HPDE6-E6E7 (cell line): Measurements from ENCODE around the gene CMTM1.
"Not testable (repeated sequence)": the region's sequence is repeated elsewhere in the genome, so short reads cannot be mapped to it uniquely, and the experiment has no call there.

Experiments used
- DNase-seq: peaks from one replicate; pipeline ENCODE4 v3.0.0; 2011; ENCODE audit warnings: missing footprints; ENCODE audit errors: extremely low spot score

CMTM1 gene

DNA sequence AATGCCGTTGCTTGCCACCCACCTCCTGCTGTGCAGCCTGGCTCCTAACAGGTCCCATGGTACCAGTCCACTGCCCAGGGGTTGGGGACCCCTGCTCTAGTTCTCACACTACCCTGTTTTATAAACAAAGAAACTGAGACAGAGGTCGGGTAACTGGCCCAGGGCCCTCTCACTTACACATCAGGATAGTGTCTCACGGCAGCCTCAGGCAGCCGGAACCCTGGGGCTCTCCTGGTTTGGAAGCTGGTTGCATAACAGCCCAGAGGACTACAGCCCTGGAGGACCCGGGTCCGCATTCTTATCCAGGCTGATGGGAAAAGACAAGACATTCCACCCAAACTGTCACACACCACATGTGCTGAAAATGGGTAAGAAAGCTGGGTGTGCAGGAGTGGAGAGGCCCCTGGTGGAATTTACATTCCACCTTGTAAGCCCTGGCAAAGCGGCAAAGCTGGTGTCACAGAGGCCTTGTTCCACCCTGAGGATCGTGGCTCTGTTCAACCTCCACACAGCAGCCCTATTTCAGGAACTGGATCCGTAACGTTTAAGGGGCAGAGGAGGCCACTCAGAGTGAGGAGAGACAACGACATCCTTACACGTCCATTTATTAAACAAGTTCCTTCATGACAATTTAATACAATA is 48.0 kb downstream of the CMTM1 start:
- DNase-seq, result no peak

DNA sequence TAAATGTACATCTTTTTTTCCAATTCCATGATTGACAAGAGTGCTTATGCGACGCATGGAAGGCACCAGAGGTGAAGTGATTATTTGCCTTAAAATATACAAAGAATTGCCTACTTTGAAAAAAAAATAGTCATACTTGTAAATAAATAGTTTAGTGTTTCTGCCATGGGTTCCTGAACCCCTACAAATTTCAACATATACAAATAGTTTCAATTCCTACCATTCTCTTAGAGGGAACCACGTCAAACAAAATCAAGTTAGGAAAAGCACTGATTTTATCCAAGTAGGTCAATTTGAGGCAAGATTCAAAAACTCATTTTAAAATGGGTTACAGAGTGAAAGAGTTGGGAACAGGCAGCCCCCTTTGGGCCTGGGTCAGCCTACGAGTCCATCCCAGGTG is 49.9 kb downstream of the CMTM1 start:
- no peak for DNase-seq

DNA sequence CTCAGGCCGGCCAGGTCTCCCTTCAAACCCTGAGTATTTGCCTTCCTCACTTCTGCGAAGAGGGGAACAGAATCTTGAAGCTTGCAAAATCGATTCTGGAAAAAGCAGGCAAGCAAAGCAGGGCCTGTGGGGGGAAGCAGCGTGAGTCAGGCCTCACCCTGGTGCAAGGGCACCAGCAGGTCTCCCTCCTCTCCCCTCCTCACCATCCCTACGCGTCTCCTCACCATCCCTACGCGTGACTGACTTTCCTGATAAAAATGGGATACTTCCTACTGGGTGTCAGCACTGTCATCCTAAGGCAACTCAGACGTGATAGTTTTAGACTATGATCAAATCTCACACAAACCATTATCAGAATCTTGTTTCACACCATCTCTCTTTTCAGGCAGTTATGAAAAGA is 50.4 kb downstream of the CMTM1 start:
- no peak for DNase-seq

DNA sequence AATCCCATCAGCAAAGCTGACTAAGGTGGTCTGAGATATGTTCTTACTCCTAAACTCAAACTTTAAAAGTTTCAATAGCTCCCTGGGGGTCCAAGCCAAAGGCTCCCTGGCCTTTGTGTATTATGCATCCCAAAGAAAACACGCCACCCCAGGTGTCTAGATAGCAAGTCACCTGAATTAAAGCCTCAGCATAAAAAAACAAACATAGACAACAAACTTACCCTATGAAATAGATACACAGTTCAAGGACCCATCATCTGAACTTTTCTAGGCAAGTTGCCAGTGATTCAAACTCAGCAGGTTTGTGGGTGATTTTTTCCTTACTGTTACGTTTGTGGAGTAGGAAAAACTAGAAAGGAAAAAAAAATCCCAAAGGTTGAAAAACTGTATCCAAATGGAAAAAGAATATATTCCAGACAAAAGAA is 50.8 kb downstream of the CMTM1 start:
- no peak for DNase-seq

DNA sequence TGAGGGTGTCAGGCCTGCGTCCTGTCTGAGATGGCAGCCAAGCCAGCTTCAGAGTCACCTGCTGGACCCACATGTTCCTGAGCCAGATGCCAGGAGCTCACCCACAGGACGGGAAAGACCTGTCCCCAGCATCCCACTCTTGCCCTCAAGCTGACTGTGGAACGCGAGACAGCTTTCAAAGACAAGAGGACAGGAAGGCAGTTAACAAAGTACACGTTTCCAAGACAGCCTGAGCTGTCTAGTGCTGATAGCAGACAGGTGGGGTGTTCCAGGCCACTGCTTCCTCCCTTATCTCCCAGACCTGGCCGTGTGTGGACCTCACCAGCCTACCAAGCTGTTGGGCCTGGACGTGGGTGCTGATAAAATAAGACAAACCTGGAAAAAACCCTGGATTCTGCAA is 51.5 kb downstream of the CMTM1 start:
- DNase-seq, result no peak

DNA sequence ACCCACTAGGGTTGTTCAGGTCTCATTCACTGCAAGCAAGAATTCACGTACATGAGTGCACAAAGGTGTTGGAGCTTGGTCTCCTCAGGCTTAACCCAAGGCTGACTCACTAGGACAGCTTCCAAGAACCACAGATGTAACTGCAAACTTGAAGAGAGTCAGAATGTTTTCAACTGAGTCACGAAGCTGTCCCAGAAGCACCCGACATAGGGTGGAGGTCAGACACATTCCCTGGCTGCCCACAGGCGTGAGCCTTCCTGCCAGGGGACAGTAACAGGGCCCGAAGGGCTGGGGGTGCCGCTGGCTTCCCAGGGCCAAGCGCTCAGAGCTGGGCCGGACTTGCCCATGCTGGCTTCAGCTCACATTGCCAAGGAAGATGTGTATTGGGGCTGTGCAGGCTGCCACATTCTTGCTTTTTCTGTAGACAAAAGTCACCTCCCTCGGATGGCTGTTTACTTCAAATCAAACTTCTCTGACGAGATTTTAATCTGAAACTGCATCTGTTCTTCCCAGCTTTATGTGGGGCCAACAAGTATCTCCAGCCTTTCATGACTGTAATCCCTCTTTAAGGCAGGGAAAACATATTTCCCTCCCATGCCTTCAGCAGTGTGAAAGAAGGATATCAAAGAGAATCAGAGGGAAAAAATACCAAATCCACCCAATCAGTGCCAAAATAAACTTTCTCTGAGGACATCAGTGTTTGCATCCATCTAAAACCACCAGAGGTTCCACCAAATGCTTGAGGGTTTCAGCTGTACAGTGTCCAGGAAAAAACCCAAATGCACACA is 52.5 kb downstream of the CMTM1 start:
- DNase-seq, result peak; percentile 90

DNA sequence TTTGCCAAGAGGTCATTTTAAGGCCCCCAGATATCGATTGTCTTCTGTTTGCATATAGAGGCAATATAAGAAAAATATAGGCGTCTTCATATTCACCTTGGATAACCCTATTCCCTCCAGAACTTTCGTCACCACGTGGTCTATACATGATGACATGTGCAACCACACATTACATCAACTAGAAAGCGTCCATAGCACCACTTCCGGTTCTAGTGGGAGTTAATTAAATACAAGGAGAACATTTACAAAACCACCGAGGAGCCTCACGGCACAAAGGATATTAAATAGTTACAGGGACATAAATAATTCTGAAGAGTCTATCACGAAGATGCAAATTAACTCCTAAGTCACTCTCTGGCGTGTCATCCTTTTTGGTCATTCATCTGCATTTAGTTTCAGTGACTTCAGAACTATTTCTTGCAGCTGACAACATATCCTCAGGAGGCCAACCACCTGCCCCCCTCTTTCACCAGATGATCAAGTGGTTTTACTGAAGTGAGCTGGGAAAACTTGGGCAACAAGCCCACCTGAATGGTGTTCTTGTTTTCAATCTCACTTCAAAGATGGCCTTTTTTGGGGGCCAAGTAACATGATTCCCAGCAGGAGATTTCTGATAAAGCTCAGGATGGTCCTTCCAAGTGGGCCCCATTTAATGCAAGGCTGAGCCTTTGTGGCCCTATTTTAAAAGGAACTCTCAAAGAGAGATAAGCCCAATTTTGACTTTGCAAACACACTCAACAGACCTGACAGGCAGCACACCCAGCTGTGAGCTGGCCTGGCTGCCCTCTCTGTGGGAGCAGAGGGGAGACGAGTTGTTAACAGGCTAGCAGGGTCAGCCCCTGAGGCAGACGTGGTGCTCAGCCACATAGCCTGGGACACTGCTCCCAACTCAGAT is 53.5 kb downstream of the CMTM1 start:
- DNase-seq, result no peak

DNA sequence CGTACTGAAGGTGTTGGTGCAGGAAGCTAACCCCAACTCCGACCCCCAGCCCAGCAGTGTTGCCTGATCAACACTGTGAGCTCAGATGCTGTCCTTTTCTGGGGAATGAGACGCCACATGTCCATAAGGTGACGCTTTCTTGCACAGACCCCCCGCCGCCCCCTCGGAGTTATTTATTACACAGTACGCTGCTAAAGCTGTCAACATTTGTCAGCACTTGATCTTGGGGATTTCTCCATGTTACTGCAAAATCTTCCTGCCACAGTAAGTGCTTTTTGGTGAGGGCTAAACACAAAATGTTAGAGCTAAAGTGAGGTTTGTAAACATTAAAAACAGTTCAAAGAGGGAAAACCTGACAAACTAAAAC is 54.2 kb downstream of the CMTM1 start:
- DNase-seq, result no peak

DNA sequence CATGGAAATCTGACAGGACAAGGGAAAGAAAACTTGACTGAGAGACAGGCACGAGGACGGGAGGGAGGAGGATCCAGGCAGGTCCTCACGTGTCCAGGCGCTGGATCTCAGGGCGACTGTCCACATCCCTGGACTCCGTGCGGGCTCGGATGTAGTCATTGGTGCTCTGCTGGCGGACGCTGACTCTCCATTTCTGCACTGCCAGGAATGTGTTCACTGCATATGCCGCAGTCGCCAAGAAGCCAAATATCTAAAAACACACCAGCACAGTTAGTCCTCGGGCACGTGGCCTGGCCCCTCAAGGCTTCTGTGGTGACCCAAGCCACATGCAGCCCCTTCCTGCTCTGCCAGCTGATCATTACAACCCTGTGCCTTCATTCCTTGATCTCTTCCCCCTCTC is 55.7 kb downstream of the CMTM1 start:
- DNase-seq, result no peak

DNA sequence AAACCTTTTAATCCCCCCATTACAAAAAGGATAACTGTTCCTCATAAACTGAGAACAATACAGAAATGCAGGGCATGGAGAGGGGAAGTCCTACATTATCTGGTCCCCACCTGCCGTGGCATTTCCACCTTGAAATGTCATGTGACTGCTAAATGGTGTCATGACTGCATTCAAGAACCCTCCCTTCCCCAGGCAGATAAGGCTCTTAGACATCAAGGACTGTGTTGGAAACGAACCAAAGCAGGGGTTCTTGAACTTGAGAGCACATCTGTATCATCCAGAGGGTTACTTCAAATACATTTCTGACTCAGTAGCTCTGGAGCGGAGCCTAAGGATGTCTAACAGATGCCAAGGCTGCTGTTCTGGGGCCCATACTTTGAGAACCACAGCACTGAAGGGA is 56.6 kb downstream of the CMTM1 start:
- no peak for DNase-seq

DNA sequence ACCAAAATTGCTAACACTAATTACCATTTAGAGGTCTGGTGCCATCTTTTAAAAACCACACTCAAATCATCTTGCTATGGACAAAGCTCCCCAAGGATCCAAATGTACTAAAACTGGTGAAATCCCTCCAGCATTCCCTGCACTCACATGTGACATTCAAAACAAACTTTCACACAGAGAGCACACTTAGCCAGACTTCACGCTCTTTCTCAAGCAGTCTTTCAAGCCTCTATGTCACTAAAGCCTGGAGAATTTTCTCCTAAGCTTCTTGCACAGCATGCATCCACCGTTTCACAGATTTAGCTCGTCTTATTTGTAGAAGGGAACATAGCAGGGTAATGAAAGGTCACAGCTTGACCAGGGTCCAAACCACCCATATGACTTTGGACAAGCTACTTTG is 57.5 kb downstream of the CMTM1 start:
- no peak for DNase-seq

DNA sequence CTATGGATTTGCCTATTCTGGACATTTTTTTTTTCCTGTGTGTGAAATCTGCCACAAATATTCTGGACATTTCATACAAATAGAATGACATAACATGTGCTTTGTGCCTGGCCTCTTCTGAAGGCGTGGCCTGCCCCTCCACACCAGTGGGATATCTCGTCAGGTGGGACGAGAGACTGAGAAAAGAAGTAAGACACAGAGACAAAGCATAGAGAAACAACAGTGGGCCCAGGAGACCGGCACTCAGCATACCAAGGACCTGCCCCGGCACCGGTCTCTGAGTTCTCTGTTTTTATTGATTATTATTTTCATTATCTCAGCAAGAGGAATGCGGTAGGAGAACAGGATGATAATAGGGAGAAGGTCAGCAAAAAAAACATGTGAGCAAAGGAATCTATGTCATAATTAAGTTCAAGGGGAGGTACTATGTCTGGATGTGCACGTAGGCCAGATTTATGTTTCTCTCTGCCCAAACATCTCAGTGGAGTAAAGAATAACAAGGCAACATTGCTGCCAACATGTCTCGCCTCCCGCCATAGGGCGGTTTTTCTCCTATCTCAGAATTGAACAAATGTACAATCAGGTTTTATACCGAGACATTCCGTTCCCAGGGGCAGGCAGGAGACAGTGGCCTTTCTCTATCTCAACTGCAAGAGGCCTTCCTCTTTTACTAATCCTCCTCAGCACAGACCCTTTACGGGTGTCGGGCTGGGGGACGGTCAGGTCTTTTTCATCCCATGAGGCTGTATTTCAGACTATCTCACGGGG is 61.6 kb downstream of the CMTM1 start:
- not testable (repeated sequence) for DNase-seq
